H1 (cell line): Measurements from ENCODE around the gene TRMT6. TPM values are rescaled to one million over a fixed set of nuclear protein-coding genes. Genes with fewer than 3 reads are reported as not detected.

ENCODE experiments used
- CTCF ChIA-PET: fragments of 300-600 bp; sonication (Branson Sonifier 250); formaldehyde crosslinking; loops from one replicate; lab custom pipeline; 2021; ENCODE audit not compliant: partially characterized antibody; lab: Charles Lee
- POLR2A ChIA-PET: fragments of 300-600 bp; sonication (Branson Sonifier 250); formaldehyde crosslinking; loops from one replicate; lab custom pipeline; 2021; ENCODE audit warnings: inconsistent platforms; ENCODE audit not compliant: partially characterized antibody; lab: Charles Lee
- DNase-seq, 2 experiments: peaks; one replicate each; pipeline versions ENCODE4 v3.0.0 to v3.0.0-alpha.2; 2010 to 2022; ENCODE audit warnings: low spot score in 2 of 2, low read depth in 1 of 2, mixed read lengths in 1 of 2
- FAIRE-seq: peaks from 2 replicates; lab custom pipeline; 2011; peaks lifted over from hg19 to GRCh38; lab: Jason Lieb, UNC
- H2AFZ ChIP-seq: 2 replicates; pipeline ENCODE4 v1.8.1; 2012; ENCODE audit warnings: low read length, inconsistent platforms
- H2AK5ac ChIP-seq: 2 replicates; pipeline ENCODE4 v1.6.1; 2013; ENCODE audit warnings: low read depth, low read length
- H2BK120ac ChIP-seq: replicated peaks from 2 replicates; pipeline ENCODE3; 2013; ENCODE audit warnings: low read depth, low read length, inconsistent platforms
- H2BK12ac ChIP-seq: 2 replicates; pipeline ENCODE4 v1.6.1; 2013; ENCODE audit warnings: low read depth, low read length
- H2BK15ac ChIP-seq: 2 replicates; pipeline ENCODE4 v1.6.1; 2013; ENCODE audit warnings: low read length
- H2BK20ac ChIP-seq: 2 replicates; pipeline ENCODE4 v1.6.1; 2013; ENCODE audit warnings: low read length
- H2BK5ac ChIP-seq: 2 replicates; pipeline ENCODE4 v1.6.1; 2013; ENCODE audit warnings: low read depth, low read length
- H3K14ac ChIP-seq: 2 replicates; pipeline ENCODE4 v1.6.1; 2013; ENCODE audit warnings: inconsistent platforms; ENCODE audit not compliant: insufficient read length
- H3K18ac ChIP-seq: 2 replicates; pipeline ENCODE4 v1.6.1; 2013; ENCODE audit warnings: low read length; ENCODE audit errors: extremely low read depth
- H3K23ac ChIP-seq: 2 replicates; pipeline ENCODE4 v1.6.1; 2013; ENCODE audit warnings: inconsistent platforms; ENCODE audit not compliant: insufficient read length
- H3K23me2 ChIP-seq: 2 replicates; pipeline ENCODE4 v1.6.1; 2013; ENCODE audit warnings: low read depth, low read length
- H3K27ac ChIP-seq: 2 replicates; pipeline ENCODE4 v1.6.1; 2011; ENCODE audit warnings: low read depth, low read length, inconsistent platforms
- H3K27me3 ChIP-seq, 4 experiments: replicated peaks in 1 of 4; 1 replicate in 1 of 4; 2 replicates in 3 of 4; pipeline versions ENCODE4 v1.6.1 to v1.8.1; 2011 to 2013; ENCODE audit warnings: low read length in 3 of 4, mild to moderate bottlenecking in 3 of 4, inconsistent platforms in 2 of 4, mixed read lengths in 2 of 4, moderate library complexity in 1 of 4; ENCODE audit not compliant: control insufficient read depth in 3 of 4, insufficient read depth in 3 of 4; ENCODE audit errors: extremely low read depth in 1 of 4
- H3K36me3 ChIP-seq, 4 experiments: 2 replicates each; pipeline versions ENCODE4 v1.6.1 to v1.8.1; 2011 to 2013; ENCODE audit warnings: mild to moderate bottlenecking in 4 of 4, low read length in 3 of 4, moderate library complexity in 2 of 4, control low read depth in 1 of 4, inconsistent platforms in 1 of 4; ENCODE audit not compliant: insufficient read depth in 4 of 4, control insufficient read depth in 2 of 4
- H3K4ac ChIP-seq: replicated peaks from 2 replicates; pipeline ENCODE3; 2013; ENCODE audit warnings: low read length, low read depth, mixed read lengths, inconsistent platforms; ENCODE audit not compliant: insufficient read length
- H3K4me1 ChIP-seq, 4 experiments: replicated peaks in 1 of 4; 1 replicate in 1 of 4; 2 replicates in 3 of 4; pipeline versions ENCODE4 v1.6.1 to v1.8.1; 2011 to 2013; ENCODE audit warnings: low read length in 3 of 4, inconsistent platforms in 2 of 4, mixed read lengths in 1 of 4; ENCODE audit not compliant: insufficient read depth in 4 of 4, control insufficient read depth in 3 of 4
- H3K4me2 ChIP-seq, 2 experiments: 2 replicates each; pipeline versions ENCODE4 v1.6.1 to v1.8.1; 2011 to 2013; ENCODE audit warnings: low read depth in 2 of 2, low read length in 2 of 2, control low read depth in 1 of 2, inconsistent platforms in 1 of 2, mild to moderate bottlenecking in 1 of 2; ENCODE audit not compliant: insufficient read depth in 1 of 2
- H3K4me3 ChIP-seq, 4 experiments: fragments of 200-600, 300-600 bp in 1 of 4; sonication (generic), shearing (Covaris generic), sonication (Bioruptor Twin) in 1 of 4; 2 replicates each; pipeline versions ENCODE4 v1.5.1 to v1.8.1; 2011 to 2016; ENCODE audit warnings: low read length in 4 of 4, low read depth in 3 of 4, control low read depth in 2 of 4, inconsistent platforms in 2 of 4, mild to moderate bottlenecking in 2 of 4, mixed read lengths in 1 of 4, moderate library complexity in 1 of 4; ENCODE audit not compliant: insufficient read depth in 2 of 4; ENCODE audit errors: extremely low read depth in 1 of 4
- H3K56ac ChIP-seq: replicated peaks from 2 replicates; pipeline ENCODE3; 2013; ENCODE audit warnings: low read depth, mild to moderate bottlenecking, mixed read lengths, low read length, inconsistent platforms; ENCODE audit not compliant: insufficient read length
- H3K79me1 ChIP-seq: 2 replicates; pipeline ENCODE4 v1.6.1; 2013; ENCODE audit warnings: low read depth, low read length, control low read depth
- H3K79me2 ChIP-seq, 2 experiments: 2 replicates each; pipeline versions ENCODE4 v1.6.1 to v1.8.1; 2012 to 2013; ENCODE audit warnings: low read length in 2 of 2, mild to moderate bottlenecking in 2 of 2, inconsistent platforms in 1 of 2; ENCODE audit not compliant: insufficient read depth in 2 of 2, control insufficient read depth in 1 of 2
- H3K9ac ChIP-seq, 4 experiments: replicated peaks in 1 of 4; 1 replicate in 1 of 4; 2 replicates in 3 of 4; pipeline versions ENCODE4 v1.6.1 to v1.8.1; 2011 to 2013; ENCODE audit warnings: low read depth in 3 of 4, low read length in 3 of 4, control low read depth in 2 of 4, mild to moderate bottlenecking in 2 of 4, moderate library complexity in 2 of 4, inconsistent platforms in 1 of 4; ENCODE audit errors: extremely low read depth in 1 of 4
- H3K9me3 ChIP-seq, 2 experiments: 2 replicates each; pipeline versions ENCODE4 v1.6.1 to v1.8.1; 2012 to 2013; ENCODE audit warnings: mild to moderate bottlenecking in 2 of 2, moderate library complexity in 2 of 2, control low read depth in 1 of 2, inconsistent platforms in 1 of 2, low read depth in 1 of 2, low read length in 1 of 2, mixed read lengths in 1 of 2; ENCODE audit not compliant: insufficient read depth in 2 of 2
- H4K20me1 ChIP-seq, 2 experiments: replicated peaks in 1 of 2; 2 replicates each; pipeline versions ENCODE3 to v1.8.1; 2011 to 2013; ENCODE audit warnings: inconsistent platforms in 2 of 2, low read length in 2 of 2, mild to moderate bottlenecking in 1 of 2; ENCODE audit not compliant: insufficient read depth in 2 of 2, control insufficient read depth in 1 of 2
- H4K5ac ChIP-seq: 2 replicates; pipeline ENCODE4 v1.6.1; 2013; ENCODE audit warnings: low read length, low read depth, mixed read lengths, inconsistent platforms; ENCODE audit not compliant: insufficient read length
- H4K8ac ChIP-seq: 2 replicates; pipeline ENCODE4 v1.8.0; 2013; ENCODE audit warnings: mild to moderate bottlenecking, moderate library complexity, low read length, inconsistent platforms; ENCODE audit not compliant: insufficient read depth; ENCODE audit errors: extremely low read depth
- H4K91ac ChIP-seq: replicated peaks from 2 replicates; pipeline ENCODE3; 2013; ENCODE audit warnings: low read length, mixed read lengths, inconsistent platforms; ENCODE audit not compliant: insufficient read length
- CHD1 ChIP-seq: IDR thresholded peaks from 2 replicates; pipeline ENCODE4 v1.6.1; 2012; ENCODE audit warnings: low read depth, low read length, improper control_type of control experiment
- KDM5A ChIP-seq: fragments of 200-600 bp; IDR thresholded peaks from 2 replicates; pipeline ENCODE4 v1.7.1; 2012; ENCODE audit warnings: mild to moderate bottlenecking, low read length, inconsistent platforms, mixed read lengths
- MAFK ChIP-seq: IDR thresholded peaks from 2 replicates; pipeline ENCODE4 v1.6.1; 2012; ENCODE audit warnings: low read depth, mild to moderate bottlenecking, improper control_type of control experiment, low read length
- SAP30 ChIP-seq: fragments of 300-600 bp; sonication (generic); IDR thresholded peaks from 2 replicates; pipeline ENCODE4 v1.7.1; 2012; ENCODE audit warnings: low read length, moderate library complexity, mild to moderate bottlenecking, inconsistent platforms; ENCODE audit not compliant: insufficient read depth, insufficient replicate concordance
- SIRT6 ChIP-seq: IDR thresholded peaks from one replicate; pipeline ENCODE4 v1.7.1; 2012; ENCODE audit warnings: low read length, inconsistent platforms
- WGBS, 2 experiments: shearing (Covaris generic) in 1 of 2; methylation state at CpG; one replicate each; pipeline versions ENCODE4 v1.1.6 to v1.1.7; 2013 to 2015; ENCODE audit warnings: low lambda C conversion rate in 2 of 2, mixed read lengths in 2 of 2, inconsistent platforms in 1 of 2, low coverage in 1 of 2, missing lambda C conversion rate in 1 of 2; ENCODE audit not compliant: insufficient replicate concordance in 2 of 2, insufficient coverage in 1 of 2, insufficient read length in 1 of 2; ENCODE audit errors: extremely low coverage in 1 of 2, missing lambda C conversion rate in 1 of 2; 5-methylcytosine and 5-hydroxymethylcytosine counted together
- polyA plus RNA-seq, 7 experiments: library from polyadenylated mRNA; depleted of rRNA in 3 of 7; stranded (reverse) in 5 of 7; unstranded in 2 of 7; fragments of >200 nt in 5 of 7; fragments of 200-250 nt in 2 of 7; gene quantifications; 1 replicate in 5 of 7; 2 replicates in 1 of 7; 4 replicates in 1 of 7; pipeline versions ENCODE4 v1.2.1 to v1.2.3, GENCODE V29; 2011 to 2013; ENCODE audit warnings: missing spikeins in 2 of 7, mixed read lengths in 2 of 7
- total RNA-seq: library from RNA; stranded (reverse); fragmentation: NEBNext Ultra II Directional; extraction: Animal tissue kit (Norgen Biotek cat#: 25700); gene quantifications from 2 replicates; pipeline ENCODE4 v1.2.1, GENCODE V29; 2021
- TF ChIP-seq, protein P1 (sequence below): IDR thresholded peaks from 2 replicates; pipeline ENCODE4 v1.6.1; 2012; ENCODE audit warnings: low read length, inconsistent platforms

TRMT6 gene
- total and polyA plus RNA-seq, 2 of the 8 experiments (the other 6 are each of a cell fraction or from before 2014, with no cell fraction given), result 6.9 to 23.3 TPM

GRCh38 chr20:5970381-5970780 lies 20.0 kb upstream of the TRMT6 start:
- Histone ChIP-seq H2BK5ac (no peak overlapping the region), H3K9ac (no peak overlapping the region), H2AK5ac (no peak overlapping the region), H4K20me1 (peaks cover 30 to 33% of the 10 kb centered on the region in 2 experiments), H4K91ac (no peak overlapping the region), H3K56ac (no peak overlapping the region), H3K4ac (no peak overlapping the region), H2AFZ (no peak overlapping the region), H3K4me1 (peaks cover 0 to 14% (median 4%) of the 10 kb centered on the region in 4 experiments; a peak in 2 of 7 replicates), H2BK120ac (no peak overlapping the region), H3K36me3 (peaks cover 0 to 46% (median 20%) of the 10 kb centered on the region in 4 experiments; a peak in 6 of 8 replicates), H3K27me3 (peaks cover 13 to 58% (median 34%) of the 10 kb centered on the region in 4 experiments), H2BK20ac (no peak overlapping the region), H4K8ac (no peak overlapping the region), H3K79me2 (no peaks in the 10 kb centered on the region), H4K5ac (no peak overlapping the region), H3K23me2 (no peaks in the 10 kb centered on the region), H3K4me3 (no peak overlapping the region), H3K27ac (no peak overlapping the region), H2BK15ac (no peak overlapping the region), H2BK12ac (no peak overlapping the region; the same call in 1 of the 2 replicates), H3K79me1 (no peaks in the 10 kb centered on the region), H3K4me2 (no peak overlapping the region), H3K18ac (no peak overlapping the region), H3K14ac (no peak overlapping the region), H3K23ac (no peak overlapping the region), H3K9me3 (no peaks in the 10 kb centered on the region)
- no peak for FAIRE-seq
- ChIA-PET CTCF (no interaction called here), POLR2A (interaction anchor here (0.6 to 1.4 kb wide), 3 partner anchors 20 to 220 kb away, joined by 3 to 4 read pairs (median 4); partner anchors contain the start of gene MCM8)
- WGBS, 2 experiments, result 97% methylated on average over 2 of the region's 2 CpGs; no CpG with 5 or more reads in 1 of the 2 experiments
- TF ChIP-seq SIRT6 (no peak), CHD1 (no peak), MAFK (no peak), SAP30 (no peak), KDM5A (no peak)
- TF ChIP-seq, protein P1, sequence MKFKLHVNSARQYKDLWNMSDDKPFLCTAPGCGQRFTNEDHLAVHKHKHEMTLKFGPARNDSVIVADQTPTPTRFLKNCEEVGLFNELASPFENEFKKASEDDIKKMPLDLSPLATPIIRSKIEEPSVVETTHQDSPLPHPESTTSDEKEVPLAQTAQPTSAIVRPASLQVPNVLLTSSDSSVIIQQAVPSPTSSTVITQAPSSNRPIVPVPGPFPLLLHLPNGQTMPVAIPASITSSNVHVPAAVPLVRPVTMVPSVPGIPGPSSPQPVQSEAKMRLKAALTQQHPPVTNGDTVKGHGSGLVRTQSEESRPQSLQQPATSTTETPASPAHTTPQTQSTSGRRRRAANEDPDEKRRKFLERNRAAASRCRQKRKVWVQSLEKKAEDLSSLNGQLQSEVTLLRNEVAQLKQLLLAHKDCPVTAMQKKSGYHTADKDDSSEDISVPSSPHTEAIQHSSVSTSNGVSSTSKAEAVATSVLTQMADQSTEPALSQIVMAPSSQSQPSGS, result no peak
- no peak for DNase-seq
